GM18507 (cell line): ENCODE data around the gene SLC2A13.
"Not testable (repeated sequence)": the region's sequence is repeated elsewhere in the genome, so short reads cannot be mapped to it uniquely, and the experiment has no call there.

ENCODE experiments used
- DNase-seq: peaks from one replicate; pipeline ENCODE4 v3.0.0; 2011; ENCODE audit warnings: low read depth; ENCODE audit not compliant: insufficient read length; ENCODE audit errors: extremely low spot score
- FAIRE-seq: peaks from 2 replicates; lab custom pipeline; 2011; peaks lifted over from hg19 to GRCh38; lab: Jason Lieb, UNC

SLC2A13 gene

DNA sequence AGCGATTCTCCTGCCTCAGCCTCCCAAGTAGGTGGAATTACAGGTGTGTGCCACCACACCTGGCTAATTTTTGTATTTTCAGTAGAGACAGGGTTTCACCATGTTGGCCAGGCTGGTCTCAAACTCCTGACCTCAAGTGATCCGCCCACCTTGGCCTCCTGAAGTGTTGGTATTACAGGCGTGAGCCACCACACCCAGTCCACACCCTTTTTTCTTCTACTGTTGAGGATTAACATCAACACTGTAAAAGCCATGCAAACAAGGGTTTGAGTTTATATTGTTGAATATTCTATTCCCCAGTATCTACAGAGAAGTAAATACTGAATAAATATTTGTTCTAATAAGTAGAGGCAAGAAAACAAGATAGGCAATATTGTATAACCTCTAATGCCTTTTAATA is 58.9 kb downstream of the SLC2A13 start:
- not testable (repeated sequence) for FAIRE-seq

DNA sequence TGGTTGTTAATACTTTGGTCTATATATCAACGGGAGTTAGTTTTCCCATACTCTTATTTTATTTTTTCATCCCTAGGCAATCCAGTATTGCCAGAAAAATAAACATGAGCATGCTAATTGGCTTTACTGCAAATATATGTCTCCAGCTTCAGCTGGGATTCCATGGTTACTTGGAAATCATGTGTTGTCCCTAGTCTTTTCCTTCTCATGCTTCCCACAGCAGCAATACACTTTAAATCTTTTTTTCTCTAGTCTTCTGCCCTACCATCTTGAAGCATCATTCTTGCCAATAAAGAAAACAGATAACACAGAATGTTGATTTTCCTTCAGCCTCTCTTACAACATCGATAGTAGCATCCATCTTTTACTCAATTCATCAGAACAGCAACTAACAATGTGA is 60.2 kb downstream of the SLC2A13 start:
- FAIRE-seq (no peak), DNase-seq (no peak)

More for the DNA sequence above, 58.9 kb downstream of the SLC2A13 start:
- not testable (repeated sequence) for DNase-seq

DNA sequence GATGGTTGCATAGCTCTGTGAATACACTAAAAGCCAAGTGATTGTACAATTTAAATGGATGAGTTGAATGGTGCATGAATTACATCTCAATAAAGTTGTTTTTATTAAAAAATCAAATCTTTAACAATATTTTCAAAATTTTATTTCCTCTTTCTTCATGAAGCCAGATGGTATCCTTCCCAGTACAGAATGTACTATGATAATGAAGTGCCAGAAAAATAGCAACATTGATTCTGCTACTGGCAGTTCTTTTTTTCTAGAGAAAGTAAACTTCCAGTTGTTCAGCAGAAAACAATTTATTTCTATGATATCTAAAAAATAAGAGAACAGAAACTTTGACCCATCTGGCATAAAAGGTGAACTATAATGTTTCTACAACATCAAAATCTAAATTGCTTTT is 61.5 kb downstream of the SLC2A13 start:
- DNase-seq (no peak), FAIRE-seq (no peak)

DNA sequence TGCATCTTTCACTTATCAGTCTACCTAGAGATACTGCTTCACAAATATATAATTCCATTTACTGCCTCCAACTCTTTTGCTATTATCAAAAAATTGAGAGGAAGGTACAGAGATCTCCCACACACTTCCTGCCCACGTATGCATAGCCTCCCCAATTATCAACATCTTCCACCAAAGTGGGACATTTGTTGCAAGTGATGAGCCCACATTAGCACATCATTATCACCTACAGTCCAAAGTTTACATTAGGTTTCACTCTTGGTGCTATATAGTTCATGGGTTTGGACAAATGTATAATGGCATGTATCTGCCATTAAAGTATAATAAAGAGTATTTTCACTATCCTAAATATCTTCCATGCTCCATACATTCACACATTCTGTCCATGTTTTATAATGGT is 66.3 kb downstream of the SLC2A13 start:
- FAIRE-seq (no peak), DNase-seq (no peak)

- FAIRE-seq = no peak
- no peak for DNase-seq
Measured at GRCh38 chr12:40038619-40039018, 67.3 kb downstream of the SLC2A13 start.

DNA sequence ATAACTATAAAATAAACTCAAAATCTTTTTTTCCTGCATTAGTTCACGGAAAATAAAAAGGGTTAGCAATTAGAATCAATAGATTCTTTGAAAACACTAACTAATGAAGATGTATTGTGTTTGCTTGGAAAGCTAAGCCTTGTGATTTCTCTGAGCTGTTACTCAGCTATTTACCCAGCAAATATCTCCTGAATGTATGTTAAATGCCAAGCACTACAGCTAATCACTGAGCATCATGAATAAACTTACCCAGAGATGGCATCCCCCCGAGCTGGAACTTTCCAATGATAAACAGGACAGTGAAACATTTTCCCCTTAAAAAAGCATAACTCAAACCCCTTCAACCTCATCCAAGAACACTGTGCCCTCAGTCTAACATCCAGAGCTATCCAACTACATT is 71.2 kb downstream of the SLC2A13 start:
- no peak for DNase-seq

GRCh38 chr12:40034156-40034555 is 71.7 kb downstream of the SLC2A13 start:
- no peak for FAIRE-seq
- no peak for DNase-seq

More for the DNA sequence above, 71.2 kb downstream of the SLC2A13 start:
- FAIRE-seq = no peak

DNA sequence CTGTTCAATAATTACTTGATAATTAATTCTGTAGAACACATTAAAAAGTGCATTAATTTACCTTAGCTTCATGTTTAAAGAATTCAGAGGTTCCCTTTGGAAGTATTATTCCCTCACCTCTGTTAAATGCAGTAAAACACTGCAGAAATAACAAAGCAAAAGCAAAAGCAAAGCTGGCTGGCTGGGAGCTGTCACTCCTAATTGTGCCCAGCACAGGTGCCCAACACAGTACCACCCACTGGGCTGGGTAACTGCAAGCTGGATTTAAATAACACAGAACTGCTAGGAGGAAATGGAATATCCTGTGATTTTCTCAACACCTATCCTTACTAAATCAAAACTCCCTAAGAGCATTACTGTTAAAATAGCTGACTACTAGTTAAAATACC is 72.6 kb downstream of the SLC2A13 start:
- DNase-seq = no peak
- FAIRE-seq = no peak

- FAIRE-seq (no peak), DNase-seq (no peak)
Measured at GRCh38 chr12:40032433-40033241, 73.2 kb downstream of the SLC2A13 start.

DNA sequence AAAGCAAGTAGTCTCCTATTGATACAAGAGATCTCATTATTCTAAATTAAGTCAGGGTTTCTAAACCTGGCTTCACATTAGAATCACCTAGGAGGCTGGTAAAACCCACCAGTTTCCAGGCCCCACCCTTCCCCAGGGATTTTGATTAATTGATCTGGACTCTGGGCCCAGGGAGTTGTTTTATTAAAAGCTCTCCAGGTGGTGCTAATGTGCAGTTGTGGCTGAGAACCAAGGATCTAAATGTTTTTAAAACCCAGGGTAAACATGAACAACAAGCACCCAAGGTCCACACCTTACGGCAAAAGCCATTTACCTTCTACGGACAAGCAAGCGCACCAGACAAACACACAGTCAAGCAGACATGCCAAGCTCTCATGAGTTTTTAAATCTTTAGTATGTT is 73.9 kb downstream of the SLC2A13 start:
- DNase-seq (no peak), FAIRE-seq (no peak)

- not testable (repeated sequence) for FAIRE-seq, DNase-seq
Measured at GRCh38 chr12:40030970-40031369, 74.9 kb downstream of the SLC2A13 start.

- no peak for FAIRE-seq
- DNase-seq = no peak
Measured at GRCh38 chr12:40028296-40028695, 77.6 kb downstream of the SLC2A13 start.

GRCh38 chr12:40022850-40023249 is 83.0 kb downstream of the SLC2A13 start:
- FAIRE-seq = no peak
- DNase-seq = no peak

- FAIRE-seq (no peak), DNase-seq (no peak)
Measured at GRCh38 chr12:40020261-40020691, 85.6 kb downstream of the SLC2A13 start.

- DNase-seq = no peak
- FAIRE-seq = no peak
Measured at GRCh38 chr12:40017488-40017887, 88.4 kb downstream of the SLC2A13 start.

- FAIRE-seq (no peak), DNase-seq (no peak)
Measured at GRCh38 chr12:40016980-40017379, 88.9 kb downstream of the SLC2A13 start.

DNA sequence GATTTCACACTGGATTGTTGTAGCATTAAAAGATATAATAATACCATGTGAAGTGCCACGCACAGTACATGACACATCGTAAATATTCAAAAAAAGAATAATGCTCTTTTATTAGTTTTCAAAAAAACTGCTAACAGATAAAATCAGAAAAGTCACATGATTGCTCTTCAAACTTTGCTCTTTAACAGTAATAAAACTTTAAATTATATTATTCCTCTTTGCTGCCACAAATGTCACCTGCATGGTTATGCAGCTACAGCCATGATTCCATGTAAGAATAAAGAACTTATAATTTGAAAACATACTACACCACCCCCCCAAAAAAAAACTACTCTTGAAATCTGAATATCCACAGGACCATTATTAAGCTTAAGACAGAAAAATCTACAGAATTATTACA is 90.0 kb downstream of the SLC2A13 start:
- FAIRE-seq = no peak
- no peak for DNase-seq

DNA sequence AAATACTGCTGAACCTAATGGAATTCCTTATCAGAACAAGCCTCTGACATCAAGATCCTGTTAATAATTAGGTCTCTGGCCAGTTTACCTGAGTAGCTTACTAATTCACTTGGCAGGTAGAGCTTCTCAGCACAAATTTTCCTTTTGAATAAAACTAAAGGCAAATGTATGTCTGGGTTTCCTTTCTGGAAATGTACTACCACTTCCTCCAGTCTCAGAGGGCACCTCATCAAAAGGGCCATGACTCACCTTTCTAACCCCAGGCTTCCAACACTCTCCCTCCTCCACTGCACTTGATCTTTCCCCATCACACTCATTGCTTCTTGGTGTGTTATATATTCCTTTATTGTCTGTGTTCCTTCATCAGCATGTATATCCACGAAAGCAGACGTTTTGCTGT is 90.5 kb downstream of the SLC2A13 start:
- FAIRE-seq (no peak), DNase-seq (no peak)

GRCh38 chr12:40013847-40014246 is 92.0 kb downstream of the SLC2A13 start:
- DNase-seq = no peak
- FAIRE-seq = no peak

- FAIRE-seq = no peak
Measured at GRCh38 chr12:40013292-40013691, 92.6 kb downstream of the SLC2A13 start.

GRCh38 chr12:40012711-40013110 is 93.2 kb downstream of the SLC2A13 start:
- no peak for FAIRE-seq

More at GRCh38 chr12:40013292-40013691, 92.6 kb downstream of the SLC2A13 start:
- DNase-seq = no peak

GRCh38 chr12:40011775-40012129 is 94.1 kb downstream of the SLC2A13 start:
- DNase-seq = no peak
- FAIRE-seq = no peak

More at GRCh38 chr12:40012711-40013110, 93.2 kb downstream of the SLC2A13 start:
- no peak for DNase-seq
